ENCODE data around the gene RAI14. TPM values are rescaled to one million over a fixed set of nuclear protein-coding genes. Genes with fewer than 3 reads are reported as not detected.

The RAI14 gene
- total RNA-seq, 1 donor from 2014 or later: 260 TPM

DNA sequence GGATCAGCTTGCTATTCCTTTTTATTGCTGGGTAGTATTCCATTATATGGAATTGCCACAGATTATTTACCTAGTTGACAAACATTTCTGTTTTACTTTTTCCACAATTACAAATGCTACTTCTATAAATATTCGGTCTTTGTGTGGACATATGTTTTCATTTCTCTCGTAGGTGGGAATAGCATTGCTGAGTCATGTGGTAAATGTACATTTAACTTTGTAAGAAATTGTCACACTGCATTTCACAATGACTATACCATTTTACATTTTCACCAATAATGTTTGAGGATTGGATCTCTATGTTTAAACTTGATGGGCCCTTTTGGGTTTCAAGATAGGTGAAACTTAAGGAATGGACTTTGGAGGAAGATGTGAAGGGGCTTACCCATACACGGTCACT, 19.7 kb downstream of the RAI14 start:
- H3K36me3 Mint-ChIP-seq (ENCODE audit: low read depth): peaks cover 3% of the 10 kb centered on the region
- TF ChIP-seq, protein P1, sequence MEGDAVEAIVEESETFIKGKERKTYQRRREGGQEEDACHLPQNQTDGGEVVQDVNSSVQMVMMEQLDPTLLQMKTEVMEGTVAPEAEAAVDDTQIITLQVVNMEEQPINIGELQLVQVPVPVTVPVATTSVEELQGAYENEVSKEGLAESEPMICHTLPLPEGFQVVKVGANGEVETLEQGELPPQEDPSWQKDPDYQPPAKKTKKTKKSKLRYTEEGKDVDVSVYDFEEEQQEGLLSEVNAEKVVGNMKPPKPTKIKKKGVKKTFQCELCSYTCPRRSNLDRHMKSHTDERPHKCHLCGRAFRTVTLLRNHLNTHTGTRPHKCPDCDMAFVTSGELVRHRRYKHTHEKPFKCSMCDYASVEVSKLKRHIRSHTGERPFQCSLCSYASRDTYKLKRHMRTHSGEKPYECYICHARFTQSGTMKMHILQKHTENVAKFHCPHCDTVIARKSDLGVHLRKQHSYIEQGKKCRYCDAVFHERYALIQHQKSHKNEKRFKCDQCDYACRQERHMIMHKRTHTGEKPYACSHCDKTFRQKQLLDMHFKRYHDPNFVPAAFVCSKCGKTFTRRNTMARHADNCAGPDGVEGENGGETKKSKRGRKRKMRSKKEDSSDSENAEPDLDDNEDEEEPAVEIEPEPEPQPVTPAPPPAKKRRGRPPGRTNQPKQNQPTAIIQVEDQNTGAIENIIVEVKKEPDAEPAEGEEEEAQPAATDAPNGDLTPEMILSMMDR (IDR thresholded peaks at IDR 0.05): no peak
- H3K27me3 Mint-ChIP-seq (ENCODE audit: low read depth): no peaks in the 10 kb centered on the region
- H3K27ac Mint-ChIP-seq (ENCODE audit: unreplicated experiment): peak overlapping the region; percentile 72
- no peak overlapping the region for H3K4me3 Mint-ChIP-seq (ENCODE audit: unreplicated experiment)
- no peak for DNase-seq (ENCODE audit: low spot score)
- peaks cover 71% of the 10 kb centered on the region for H3K4me1 Mint-ChIP-seq (ENCODE audit: low read depth)
- no peaks in the 10 kb centered on the region for H3K9me3 Mint-ChIP-seq (ENCODE audit: low read depth)

DNA sequence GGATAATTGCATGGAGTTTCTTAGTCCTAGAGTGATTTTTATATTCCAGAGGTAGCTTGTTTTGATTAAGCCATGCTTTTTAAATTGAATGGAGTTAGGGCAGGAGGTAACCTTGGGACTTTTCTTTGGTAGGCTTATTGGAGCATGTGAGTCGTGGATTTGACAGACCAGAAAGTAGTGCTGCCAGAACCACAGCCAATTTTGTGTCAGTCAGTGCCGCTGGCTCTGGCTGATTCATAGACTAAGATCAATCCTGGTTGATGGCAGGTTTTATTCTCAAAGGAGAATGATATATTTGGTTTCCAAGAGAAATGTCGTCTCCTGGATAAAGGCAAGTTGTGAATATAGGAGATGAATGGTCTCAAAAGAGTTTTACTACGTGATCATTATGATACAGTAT, 20.3 kb downstream of the RAI14 start:
- Mint-ChIP-seq H3K9me3 (ENCODE audit: low read depth) (no peaks in the 10 kb centered on the region), H3K36me3 (ENCODE audit: low read depth) (peaks cover 3% of the 10 kb centered on the region), H3K4me1 (ENCODE audit: low read depth) (peaks cover 71% of the 10 kb centered on the region), H3K4me3 (ENCODE audit: unreplicated experiment) (no peak overlapping the region), H3K27ac (ENCODE audit: unreplicated experiment) (peak overlapping the region; percentile 72), H3K27me3 (ENCODE audit: low read depth) (no peaks in the 10 kb centered on the region)
- no peak for DNase-seq (ENCODE audit: low spot score)
- TF ChIP-seq, protein P1 (IDR thresholded peaks at IDR 0.05): no peak

DNA sequence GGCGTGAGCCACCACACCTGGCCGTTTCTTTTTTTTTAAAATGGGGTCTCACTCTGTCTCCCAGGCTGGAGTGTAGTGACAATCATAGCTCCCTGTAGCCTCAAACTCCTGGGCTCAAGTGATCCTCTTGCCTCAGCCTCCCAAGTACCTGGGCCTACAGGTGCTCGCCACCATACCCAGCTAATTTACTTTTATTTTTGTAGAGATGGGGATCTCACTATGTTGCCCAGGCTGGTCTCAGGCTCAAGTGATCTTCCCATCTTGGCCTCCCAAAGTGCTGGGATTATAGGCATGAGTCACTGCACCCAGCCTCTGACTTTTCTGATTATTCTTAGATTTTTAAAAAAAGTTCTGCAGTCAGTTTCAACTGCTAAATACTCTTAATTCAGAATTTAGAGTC, 21.3 kb downstream of the RAI14 start:
- Mint-ChIP-seq H3K36me3 (ENCODE audit: low read depth) (peaks cover 3% of the 10 kb centered on the region), H3K27ac (ENCODE audit: unreplicated experiment) (no peak overlapping the region), H3K4me1 (ENCODE audit: low read depth) (peaks cover 73% of the 10 kb centered on the region), H3K4me3 (ENCODE audit: unreplicated experiment) (no peak overlapping the region), H3K9me3 (ENCODE audit: low read depth) (no peaks in the 10 kb centered on the region), H3K27me3 (ENCODE audit: low read depth) (no peaks in the 10 kb centered on the region)
- TF ChIP-seq, protein P1 (IDR thresholded peaks at IDR 0.05): no peak
- no peak for DNase-seq (ENCODE audit: low spot score)

DNA sequence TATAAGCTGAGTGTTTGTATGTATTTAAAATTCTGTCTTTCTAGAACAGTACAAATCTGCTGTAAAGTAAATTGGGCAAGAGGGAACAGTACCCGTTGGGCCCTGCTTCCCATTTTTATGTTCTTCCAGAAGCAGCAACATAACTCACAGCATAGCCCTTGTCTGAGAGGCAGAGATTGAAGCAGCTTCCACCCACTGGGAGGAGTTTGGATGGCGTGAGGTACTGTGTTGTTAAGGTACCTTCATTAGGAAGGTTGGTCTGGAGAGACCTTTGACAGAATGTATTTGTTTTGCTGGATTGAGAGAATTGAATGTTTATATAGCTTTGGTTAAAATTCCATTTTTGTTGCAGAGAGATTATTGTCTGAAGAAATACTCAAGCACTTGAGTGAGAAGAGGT, 24.8 kb downstream of the RAI14 start:
- no peak for DNase-seq (ENCODE audit: low spot score)
- H3K27me3 Mint-ChIP-seq (ENCODE audit: low read depth): no peaks in the 10 kb centered on the region
- H3K4me3 Mint-ChIP-seq (ENCODE audit: unreplicated experiment): no peak overlapping the region
- TF ChIP-seq, protein P1 (IDR thresholded peaks at IDR 0.05): no peak
- H3K36me3 Mint-ChIP-seq (ENCODE audit: low read depth): peaks cover 3% of the 10 kb centered on the region
- peaks cover 75% of the 10 kb centered on the region for H3K4me1 Mint-ChIP-seq (ENCODE audit: low read depth)
- H3K27ac Mint-ChIP-seq (ENCODE audit: unreplicated experiment): peak overlapping the region; percentile 83
- H3K9me3 Mint-ChIP-seq (ENCODE audit: low read depth): no peaks in the 10 kb centered on the region

DNA sequence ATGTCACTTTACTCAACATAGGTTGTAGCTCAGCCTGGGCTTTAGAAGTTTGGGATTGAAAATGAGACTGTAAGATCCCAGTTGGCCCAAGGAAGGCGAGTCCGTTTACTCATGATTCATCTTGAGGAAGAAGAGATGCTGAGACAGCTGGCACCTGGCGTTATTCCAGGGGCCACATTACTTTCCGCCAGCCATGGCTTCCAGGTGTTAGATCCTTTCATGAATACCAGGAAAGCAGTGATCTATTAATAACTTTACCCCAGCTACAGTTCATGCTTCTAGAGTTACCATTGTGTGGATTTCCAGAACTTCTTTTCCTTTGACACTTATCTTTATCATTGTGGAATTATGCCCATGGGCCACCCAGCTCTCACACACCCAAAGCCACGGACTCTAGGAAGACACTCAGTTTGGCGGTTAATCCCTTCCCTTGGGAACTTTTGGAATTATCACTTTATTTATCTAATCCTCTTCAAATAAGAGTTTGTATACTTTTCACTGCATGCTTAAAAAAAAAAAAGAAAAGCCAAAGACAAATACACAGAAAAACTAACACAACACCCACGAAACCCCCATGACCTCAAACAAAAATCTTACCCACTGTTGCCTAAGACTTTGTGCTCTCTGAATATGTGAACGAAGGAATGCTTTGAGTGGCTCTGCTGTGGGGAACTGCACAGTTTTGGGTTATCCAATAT, 26.9 kb downstream of the RAI14 start:
- Mint-ChIP-seq H3K9me3 (ENCODE audit: low read depth) (no peaks in the 10 kb centered on the region), H3K4me3 (ENCODE audit: unreplicated experiment) (no peak overlapping the region), H3K27me3 (ENCODE audit: low read depth) (no peaks in the 10 kb centered on the region), H3K27ac (ENCODE audit: unreplicated experiment) (peak overlapping the region; percentile 81), H3K4me1 (ENCODE audit: low read depth) (peaks cover 78% of the 10 kb centered on the region), H3K36me3 (ENCODE audit: low read depth) (peaks cover 3% of the 10 kb centered on the region)
- DNase-seq (ENCODE audit: low spot score): no peak
- TF ChIP-seq, protein P1 (IDR thresholded peaks at IDR 0.05): no peak
